ENCODE measurements around the gene OR2V1.
"Not testable (repeated sequence)": the region's sequence is repeated elsewhere in the genome, so short reads cannot be mapped to it uniquely, and the experiment has no call there.

The OR2V1 gene

DNA sequence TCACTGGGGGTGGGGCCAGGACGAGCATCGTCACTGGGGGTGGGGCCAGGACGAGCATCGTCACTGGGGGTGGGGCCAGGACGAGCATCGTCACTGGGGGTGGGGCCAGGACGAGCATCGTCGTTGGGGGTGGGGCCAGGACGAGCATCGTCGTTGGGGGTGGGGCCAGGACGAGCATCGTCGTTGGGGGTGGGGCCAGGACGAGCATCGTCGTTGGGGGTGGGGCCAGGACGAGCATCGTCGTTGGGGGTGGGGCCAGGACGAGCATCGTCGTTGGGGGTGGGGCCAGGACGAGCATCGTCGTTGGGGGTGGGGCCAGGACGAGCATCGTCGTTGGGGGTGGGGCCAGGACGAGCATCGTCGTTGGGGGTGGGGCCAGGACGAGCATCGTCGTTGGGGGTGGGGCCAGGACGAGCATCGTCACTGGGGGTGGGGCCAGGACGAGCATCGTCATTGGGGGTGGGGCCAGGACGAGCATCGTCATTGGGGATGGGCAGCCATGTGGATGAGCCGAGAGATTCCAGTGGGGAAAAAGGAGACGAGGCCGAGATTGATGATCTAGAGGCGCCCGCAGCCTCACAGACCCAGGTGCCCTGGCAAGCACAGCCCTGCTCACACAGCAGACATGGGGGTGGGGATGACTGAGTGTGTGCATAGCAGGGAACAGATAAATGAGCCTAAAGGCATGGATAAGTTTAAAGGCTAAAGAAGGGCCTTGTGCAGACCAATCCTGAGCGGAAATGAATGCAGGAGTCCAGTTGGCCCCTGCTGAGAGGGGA lies 30.0 kb upstream of the OR2V1 start:
- DNase-seq (ENCODE audit: low read depth), result not testable (repeated sequence)
- H3K4me3 ChIP-seq (ENCODE audit: low read depth, low read length), result peak overlapping the region; percentile 10

DNA sequence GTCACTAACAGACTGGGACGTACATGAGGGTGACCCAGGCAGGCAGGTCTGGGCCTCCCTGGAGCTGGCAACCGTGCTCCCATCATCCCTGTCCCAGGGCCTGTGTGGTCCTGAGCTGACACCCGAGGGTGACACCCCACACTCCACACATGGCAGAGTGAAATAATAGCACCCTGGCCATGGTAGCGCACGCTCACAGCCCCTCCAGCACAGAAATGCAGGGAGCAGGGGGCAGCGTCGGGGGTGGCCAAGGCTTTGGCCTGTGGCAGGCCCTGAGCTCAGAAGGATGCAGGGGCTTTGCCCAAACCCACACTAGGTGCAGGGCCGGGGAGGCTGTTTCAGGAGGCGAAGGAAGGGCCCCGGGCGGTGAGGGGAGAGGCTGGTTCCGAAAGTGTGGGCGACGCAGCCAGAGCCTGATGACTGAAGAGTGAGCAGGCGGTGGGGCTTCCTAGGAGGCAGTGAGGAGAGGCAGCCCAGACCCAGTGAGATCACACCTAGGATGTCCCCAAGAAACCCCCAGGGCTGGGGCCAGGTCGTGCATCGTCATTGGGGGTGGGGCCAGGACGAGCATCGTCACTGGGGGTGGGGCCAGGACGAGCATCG lies 29.3 kb upstream of the OR2V1 start:
- H3K4me3 ChIP-seq (ENCODE audit: low read depth, low read length), result peak overlapping the region; percentile 44
- DNase-seq (ENCODE audit: low read depth), result no peak

DNA sequence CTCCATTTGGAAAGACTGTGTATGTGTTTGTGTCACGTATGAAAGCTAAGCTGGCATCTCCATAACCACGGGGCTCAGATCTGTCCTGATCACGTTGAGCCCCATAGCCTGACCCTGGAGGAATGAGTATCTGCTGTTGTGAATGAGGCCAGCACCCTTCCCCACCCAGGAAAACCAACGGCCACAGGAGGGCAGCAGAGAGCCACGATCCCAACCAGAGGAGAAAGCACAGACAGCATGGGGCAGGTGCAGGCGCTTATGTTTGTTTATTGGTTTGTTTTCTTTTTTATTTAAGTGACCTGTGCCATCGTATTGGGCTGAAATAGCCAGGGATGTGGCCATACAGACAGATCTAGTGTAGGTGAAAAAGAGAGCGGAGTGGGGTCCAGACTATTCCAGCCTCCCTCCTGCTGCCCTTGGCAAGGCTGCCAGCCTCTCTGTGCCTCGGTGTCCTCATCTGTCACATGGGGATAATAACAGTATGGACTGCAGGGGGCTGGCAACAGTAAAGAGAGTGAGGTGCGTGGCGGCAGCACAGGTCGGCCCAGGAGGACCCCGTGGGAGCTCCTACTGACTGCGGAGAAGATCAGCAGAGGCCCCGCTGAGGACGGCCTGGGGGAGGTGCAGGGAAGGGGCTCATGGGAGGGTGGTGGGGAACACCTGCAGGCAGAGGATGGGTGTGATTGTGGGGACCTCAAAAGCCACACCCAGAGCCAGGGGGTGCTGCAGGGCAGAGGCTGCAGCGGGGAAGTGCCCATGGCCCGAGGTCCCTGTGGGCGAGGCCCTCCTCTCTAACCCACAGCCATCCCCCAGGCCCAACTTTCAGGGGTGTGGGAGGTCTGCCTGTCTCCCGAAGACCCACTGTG lies 28.6 kb upstream of the OR2V1 start:
- H3K4me3 ChIP-seq (ENCODE audit: low read depth, low read length), result no peak overlapping the region
- no peak for DNase-seq (ENCODE audit: low read depth)

GRCh38 chr5:181158869-181159268 lies 27.9 kb upstream of the OR2V1 start:
- no peak overlapping the region for H3K4me3 ChIP-seq (ENCODE audit: low read depth, low read length)
- DNase-seq (ENCODE audit: low read depth), result no peak

- no peak for DNase-seq (ENCODE audit: low read depth)
- H3K4me3 ChIP-seq (ENCODE audit: low read depth, low read length), result no peak overlapping the region
Measured at GRCh38 chr5:181156758-181157157, 25.8 kb upstream of the OR2V1 start.

DNA sequence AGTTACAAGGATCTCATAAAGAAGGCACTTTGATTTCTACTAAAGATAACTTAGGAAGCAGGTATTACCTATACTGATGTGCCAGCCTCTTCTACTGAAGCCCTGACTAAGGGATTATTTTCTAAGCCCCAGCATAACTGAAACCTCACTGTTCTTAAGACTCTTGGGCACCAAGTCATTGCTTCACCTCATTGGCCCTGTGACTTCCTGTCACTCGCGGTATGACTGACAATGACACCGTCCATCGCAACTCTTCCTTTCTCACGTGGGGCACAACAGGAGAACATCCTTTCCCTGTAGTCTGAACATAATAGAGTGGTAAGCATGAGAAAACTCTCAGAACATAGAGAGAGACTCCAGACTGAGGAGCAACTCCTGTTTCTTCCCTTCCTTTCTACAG lies 22.8 kb upstream of the OR2V1 start:
- no peak for DNase-seq (ENCODE audit: low read depth)
- no peak overlapping the region for H3K4me3 ChIP-seq (ENCODE audit: low read depth, low read length)

DNA sequence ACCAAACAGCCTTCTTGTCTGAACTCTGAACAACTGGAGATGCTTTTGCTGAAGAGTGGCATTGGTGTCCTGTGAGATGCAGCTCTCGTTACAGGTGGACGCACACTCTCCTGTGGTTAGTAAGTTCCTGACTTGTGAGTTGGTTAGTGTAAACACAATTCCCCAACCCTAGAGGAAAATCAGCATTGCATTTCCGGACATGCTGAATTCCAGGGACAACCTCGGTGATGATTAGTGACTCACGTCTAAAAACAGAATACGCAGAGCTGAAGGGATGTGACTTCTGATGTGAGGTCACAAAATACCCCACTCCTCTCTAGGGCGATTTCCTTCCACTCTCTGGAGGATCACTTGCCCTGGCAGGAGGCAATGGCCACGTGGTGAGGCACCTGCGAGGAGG lies 21.4 kb upstream of the OR2V1 start:
- no peak for DNase-seq (ENCODE audit: low read depth)
- no peak overlapping the region for H3K4me3 ChIP-seq (ENCODE audit: low read depth, low read length)

DNA sequence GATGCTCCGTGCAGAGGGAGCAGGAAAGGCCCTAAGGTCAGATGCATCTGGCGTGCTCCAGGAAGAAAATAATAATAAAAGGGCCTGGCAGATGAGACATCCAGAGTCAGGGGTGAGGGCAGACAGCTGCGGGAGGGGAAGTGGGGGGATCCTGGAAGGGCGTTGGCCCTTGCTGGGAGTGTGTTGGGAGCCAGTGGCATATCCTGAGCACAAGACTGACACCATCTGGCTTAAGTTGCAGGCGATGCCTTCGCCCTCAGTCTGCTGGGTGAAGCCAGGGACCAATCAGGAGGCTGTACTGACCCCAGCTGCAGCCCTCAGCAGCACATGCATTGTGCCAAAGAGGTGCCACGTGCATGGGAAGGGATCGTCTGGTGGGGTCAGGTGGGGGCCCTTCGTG lies 20.2 kb upstream of the OR2V1 start:
- H3K4me3 ChIP-seq (ENCODE audit: low read depth, low read length), result no peak overlapping the region
- no peak for DNase-seq (ENCODE audit: low read depth)

- no peak overlapping the region for H3K4me3 ChIP-seq (ENCODE audit: low read depth, low read length)
- no peak for DNase-seq (ENCODE audit: low read depth)
Measured at GRCh38 chr5:181149806-181150733, 19.1 kb upstream of the OR2V1 start.

GRCh38 chr5:181149355-181149754 lies 18.4 kb upstream of the OR2V1 start:
- no peak for DNase-seq (ENCODE audit: low read depth)
- H3K4me3 ChIP-seq (ENCODE audit: low read depth, low read length), result no peak overlapping the region

DNA sequence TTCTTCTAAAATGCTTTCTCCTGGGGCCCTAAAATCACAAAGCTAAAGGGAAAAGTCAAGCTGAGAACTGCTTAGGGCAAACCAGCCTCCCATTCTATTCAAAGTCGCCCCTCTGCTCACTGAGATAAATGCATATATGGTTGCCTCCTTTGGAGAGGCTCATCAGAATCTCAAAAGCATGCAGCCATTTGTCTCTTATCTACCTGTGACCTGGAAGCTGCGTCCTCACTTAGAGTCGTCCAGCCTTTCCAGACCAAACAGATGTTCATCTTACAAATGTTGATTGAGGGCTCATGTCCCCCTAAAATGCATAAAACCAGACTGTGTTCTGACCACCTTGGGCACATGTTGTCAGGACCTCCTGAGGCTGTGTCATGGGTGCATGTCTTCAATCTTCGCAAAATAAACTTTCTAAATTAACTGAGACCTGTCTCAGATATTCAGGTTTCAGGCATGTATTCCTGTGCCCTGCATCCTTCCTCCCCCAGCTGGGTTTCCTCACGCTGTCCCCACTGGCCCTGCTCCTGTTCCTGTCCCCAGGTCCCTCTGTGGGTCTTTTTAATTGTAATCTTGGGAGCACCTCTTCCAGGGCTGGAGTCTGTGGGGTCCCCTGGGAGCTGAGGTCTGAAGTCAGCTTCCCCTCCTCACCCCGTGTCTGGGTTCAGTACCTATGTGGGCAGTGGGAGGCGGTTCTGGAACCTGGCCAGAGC lies 16.1 kb upstream of the OR2V1 start, which contains the start of gene OR2V2:
OR2V2 (plus strand) TSS at position 660 of the 710 bp plus-strand sequence. CDS start 7,357 bp downstream, outside the sequence.
- H3K4me3 ChIP-seq (ENCODE audit: low read depth, low read length); DNase-seq (ENCODE audit: low read depth): not testable (repeated sequence)

DNA sequence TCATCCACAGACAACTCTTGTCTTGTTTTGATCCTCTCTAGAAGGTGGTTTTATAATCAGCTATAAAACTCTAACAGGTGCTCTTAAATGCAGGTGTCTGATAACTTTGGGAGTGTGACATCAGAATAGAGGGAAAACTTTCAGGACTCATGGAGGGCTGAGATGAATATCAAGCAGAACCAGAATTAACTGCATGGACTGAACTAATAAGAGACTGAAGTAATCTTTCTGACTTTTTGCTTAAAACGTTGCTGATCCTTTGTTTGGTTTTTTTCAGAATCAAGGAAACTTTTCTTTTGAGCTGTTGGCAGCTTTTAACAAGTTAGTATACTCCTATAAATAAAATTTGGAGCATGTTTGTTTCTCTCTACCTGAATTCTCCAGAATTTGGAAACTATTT lies 14.2 kb upstream of the OR2V1 start:
- no peak for DNase-seq (ENCODE audit: low read depth)
- H3K4me3 ChIP-seq (ENCODE audit: low read depth, low read length), result no peak overlapping the region

DNA sequence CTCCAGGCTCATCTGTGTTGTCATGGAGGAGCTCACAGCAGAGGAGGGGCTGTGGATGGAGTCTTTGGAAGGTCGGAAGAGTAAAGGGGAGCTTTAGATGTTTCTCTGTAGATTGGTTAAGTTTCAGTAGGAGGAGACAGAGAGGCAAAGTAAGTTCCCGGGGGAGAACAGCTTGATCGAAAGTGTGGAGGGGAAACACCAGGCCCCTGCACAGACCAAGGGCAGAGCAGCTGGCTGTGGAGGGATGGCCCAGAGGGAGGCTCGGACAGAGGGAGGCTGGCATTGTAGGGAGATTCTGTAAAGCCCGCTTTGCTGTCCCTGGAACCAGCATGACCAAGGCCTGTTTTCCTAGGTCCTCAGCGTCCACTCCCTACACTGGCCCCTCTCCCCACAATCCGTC lies 11.1 kb upstream of the OR2V1 start:
- no peak overlapping the region for H3K4me3 ChIP-seq (ENCODE audit: low read depth, low read length)
- no peak for DNase-seq (ENCODE audit: low read depth)

DNA sequence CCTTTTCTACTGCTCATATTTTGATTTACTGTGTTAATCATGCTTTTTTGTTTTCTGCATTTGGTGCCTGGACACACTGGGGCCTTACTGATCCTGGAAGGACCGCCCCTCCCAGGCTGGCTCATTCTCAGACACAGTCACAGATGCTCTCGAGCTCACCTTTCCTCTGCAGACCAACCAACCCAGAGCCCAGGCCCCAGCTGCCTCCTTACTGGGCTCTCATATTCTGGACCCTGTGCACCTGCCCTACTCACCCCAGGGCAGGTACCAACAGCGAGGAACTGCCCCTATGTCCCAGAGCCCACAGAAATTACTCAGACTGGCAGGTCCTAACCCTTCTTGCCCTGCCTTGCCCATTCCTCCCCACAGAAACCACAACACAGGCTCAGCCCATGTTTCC lies 9.8 kb upstream of the OR2V1 start:
- H3K4me3 ChIP-seq (ENCODE audit: low read depth, low read length), result no peak overlapping the region
- no peak for DNase-seq (ENCODE audit: low read depth)

DNA sequence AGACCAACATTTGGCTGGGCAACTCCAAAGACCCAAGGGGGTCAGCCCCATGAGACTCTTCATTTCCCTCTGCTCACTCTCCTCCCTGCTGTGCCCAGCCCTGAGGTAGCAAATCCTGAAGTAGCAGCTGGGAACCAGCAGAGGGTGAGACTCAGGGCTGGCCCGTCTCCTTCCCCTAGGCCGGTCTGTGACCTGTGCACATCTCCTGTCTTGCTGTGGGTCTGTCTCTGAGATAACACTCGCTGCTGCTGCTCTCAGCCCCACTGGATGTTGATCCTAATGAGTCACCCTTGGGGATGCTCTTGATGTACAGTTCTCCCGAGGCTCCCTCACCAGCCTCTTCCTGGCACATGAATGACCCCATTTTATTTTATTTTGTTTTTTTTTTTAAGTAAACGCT lies 7.3 kb upstream of the OR2V1 start:
- no peak for DNase-seq (ENCODE audit: low read depth)
- no peak overlapping the region for H3K4me3 ChIP-seq (ENCODE audit: low read depth, low read length)

DNA sequence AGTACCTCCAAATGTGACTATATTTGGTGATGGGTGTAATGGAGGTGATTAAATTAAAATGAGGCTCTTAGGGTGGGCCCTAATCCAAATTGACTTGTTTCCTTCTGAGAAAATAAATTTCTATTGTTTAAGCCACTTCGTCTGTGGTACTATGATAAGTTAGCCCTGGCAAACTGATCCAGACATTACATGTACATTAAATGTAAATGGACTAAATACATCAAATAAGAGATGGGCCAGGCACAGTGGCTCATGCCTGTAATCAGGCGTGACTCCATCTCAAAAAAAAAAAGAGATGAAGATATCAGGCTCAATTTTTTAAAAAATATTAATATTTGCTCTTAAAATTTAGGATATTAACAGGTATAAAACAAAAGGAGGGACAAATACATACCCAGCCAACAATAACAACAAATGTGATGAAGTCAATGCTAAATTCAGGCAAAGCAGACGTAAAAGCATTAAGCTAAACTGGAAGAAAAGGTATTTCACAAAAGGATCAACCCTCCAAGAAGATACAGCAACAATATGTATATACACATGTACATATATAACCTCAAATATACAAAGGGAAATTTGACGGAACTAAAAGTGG lies 5.5 kb upstream of the OR2V1 start:
- no peak overlapping the region for H3K4me3 ChIP-seq (ENCODE audit: low read depth, low read length)
- no peak for DNase-seq (ENCODE audit: low read depth)

- no peak for DNase-seq (ENCODE audit: low read depth)
- H3K4me3 ChIP-seq (ENCODE audit: low read depth, low read length), result no peak overlapping the region
Measured at GRCh38 chr5:181134259-181134658, 3.3 kb upstream of the OR2V1 start.

- peak; percentile 6 for DNase-seq (ENCODE audit: low read depth)
- H3K4me3 ChIP-seq (ENCODE audit: low read depth, low read length), result no peak overlapping the region
Measured at GRCh38 chr5:181133610-181134231, 2.8 kb upstream of the OR2V1 start.

Data from skeletal muscle cell (primary cell).